Cerebellar nuclear complex (tissue), 1 donor: ENCODE measurements around the gene LY6G6C.
"Not testable (repeated sequence)": the region's sequence is repeated elsewhere in the genome, so short reads cannot be mapped to it uniquely, and the experiment has no call there.

Source experiments
- DNase-seq, 2 experiments: peaks; one replicate each; lab custom pipeline; 2025; lab: John Stamatoyannopoulos, UW

Gene LY6G6C

DNA sequence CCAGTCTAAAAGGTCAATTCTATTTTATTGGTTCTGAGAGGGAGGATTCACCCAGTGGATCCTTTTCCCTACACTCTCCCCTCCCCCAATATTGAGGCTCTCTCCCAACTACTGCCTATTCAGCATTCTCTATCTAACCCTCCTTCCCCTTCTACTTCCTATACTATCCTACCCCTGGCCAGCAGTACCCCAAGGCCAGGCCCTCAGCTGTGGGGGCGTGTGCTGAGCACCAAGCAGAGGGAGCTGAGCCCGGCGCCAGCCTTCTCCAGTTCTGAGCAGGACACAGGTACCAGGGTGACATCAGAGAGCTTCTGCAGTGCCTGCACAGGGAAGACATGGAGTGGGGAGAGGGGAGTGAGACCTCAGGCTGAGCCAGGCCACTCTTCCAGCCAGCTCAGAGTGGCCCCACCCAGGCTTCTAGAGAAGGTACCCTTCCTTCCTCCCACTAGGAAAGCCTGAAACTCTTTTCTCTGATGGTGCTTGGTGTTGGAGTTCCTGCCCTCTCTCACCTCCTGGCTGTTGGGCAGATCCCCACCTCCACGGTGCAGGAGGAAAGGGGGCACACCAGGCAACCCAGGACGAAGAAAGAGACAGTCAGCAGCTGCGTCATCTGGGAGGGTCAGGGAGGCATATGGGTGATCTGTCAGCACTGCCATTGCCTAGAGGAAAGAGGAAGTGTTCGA is 5.6 kb upstream of the LY6G6C start:
- no peak for DNase-seq

DNA sequence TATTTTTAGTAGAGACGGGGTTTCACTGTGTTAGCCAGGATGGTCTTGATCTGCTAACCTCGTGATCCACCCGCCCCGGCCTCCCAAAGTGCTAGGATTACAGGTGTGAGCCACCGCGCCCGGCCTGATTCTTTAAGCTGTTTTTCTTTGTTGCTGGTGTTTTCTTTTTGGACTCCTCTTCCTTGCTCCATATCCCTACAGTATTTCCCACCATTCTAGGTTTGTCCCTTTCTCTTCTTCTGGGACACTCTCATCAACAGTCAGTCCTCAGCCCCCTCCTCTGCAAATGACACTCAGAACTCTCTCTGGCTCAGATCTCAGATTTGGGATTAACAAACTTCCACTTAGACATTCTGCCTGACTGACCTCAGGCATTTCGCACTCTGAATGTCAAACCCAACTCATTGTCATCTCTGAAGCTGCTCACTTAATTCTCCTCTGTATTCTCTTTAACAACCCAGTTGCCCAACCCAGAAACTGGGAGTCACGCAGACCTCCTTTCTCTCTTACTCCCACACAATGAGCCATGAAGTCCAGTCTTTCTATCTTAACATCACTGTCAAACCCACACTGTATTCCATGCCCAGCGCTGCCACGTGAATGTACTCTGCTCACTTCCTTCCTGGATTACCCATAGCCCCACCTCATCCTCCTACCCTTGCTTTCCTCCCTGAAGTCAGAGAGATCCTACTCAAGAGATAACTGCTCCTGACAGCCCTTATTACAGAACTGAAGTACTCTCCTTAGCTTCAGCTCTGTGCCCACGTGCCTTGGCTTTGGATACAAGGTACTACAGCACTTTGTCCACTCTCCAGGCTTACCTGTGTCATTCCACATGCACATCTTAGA is 4.2 kb upstream of the LY6G6C start:
- no peak for DNase-seq

DNA sequence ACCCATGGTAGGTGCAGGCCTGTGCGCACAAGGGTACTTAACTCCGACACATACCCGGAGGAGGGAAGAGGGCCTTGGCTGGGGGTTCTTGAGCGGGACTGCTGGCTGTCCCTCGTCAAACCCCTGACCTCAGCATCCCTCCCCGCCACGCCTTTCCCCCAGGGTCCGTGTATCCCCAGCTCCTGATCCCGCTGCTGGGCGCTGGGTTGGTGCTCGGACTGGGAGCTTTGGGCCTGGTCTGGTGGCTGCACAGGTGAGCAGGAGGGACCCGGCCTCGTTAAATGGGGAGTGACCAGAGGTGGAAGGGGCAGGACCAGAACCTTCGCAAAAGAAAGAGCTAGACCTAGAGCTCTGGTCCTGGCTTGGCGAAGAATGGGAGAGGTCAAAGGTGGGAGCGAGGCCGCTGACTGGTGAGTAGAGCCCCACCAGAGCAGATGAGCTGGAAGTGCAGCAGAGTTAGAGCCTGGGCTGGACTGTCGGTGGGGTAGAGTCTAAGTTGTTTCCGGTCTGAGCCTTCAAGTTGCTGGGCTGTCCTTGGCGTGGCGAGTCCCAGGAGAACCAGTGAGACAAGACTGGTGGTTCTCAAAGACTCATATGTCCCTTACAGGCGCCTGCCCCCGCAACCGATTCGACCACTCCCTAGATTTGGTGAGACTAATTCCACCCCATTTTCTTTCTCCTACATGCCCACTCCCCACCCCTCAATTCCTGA is 2.6 kb upstream of the LY6G6C start:
- no peak for DNase-seq

DNA sequence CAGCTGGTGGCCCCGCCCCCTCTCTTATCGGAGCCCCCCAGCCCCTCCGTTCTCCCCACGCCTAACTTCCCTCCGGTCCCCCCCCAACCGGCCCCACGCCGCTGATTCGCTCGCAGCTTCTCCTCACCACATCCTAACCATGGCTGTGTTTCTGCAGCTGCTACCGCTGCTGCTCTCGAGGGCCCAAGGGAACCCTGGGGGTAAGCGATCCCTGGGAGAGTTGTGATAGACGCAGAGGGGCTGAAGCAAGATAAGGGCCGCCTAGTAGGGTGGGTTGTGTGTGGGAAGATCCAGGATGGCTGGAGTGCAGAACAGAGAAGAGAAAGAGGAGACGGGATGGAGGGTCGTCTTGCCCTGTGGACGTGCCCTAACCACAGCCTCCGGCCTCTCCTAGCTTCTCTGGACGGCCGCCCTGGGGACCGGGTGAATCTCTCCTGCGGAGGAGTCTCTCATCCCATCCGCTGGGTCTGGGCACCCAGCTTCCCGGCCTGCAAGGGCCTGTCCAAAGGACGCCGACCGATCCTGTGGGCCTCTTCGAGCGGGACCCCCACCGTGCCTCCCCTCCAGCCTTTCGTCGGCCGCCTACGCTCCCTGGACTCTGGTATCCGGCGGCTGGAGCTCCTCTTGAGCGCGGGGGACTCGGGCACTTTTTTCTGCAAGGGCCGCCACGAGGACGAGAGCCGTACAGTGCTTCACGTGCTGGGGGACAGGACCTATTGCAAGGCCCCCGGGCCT is 1.9 kb upstream of the LY6G6C start, which contains the start of gene MPIG6B:
Gene MPIG6B, plus strand, starts transcription at position 129 of the 735 bp plus-strand sequence. Its CDS starts 11 bp downstream, at position 140.
- DNase-seq: no peak

DNA sequence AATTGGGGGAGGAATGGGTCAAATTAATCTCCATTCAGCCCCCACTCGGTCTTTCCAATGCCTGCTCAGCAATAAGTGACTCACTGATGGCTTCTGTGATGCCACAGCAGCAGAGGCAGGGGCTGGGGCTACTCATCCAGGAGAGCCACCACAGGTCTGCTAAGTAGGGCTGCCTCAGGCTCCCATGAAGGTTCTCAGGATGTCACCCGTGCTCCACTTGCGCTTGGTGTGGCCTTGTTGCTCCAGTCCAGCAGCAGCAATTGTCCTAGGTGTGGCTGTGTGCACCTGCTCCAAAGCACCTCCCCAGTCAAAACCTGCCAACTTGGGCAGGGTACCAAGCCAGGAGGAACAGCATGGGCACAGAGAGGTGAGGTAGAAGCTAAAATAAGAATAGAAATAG is 627 bp upstream of the LY6G6C start:
- no peak for DNase-seq

DNA sequence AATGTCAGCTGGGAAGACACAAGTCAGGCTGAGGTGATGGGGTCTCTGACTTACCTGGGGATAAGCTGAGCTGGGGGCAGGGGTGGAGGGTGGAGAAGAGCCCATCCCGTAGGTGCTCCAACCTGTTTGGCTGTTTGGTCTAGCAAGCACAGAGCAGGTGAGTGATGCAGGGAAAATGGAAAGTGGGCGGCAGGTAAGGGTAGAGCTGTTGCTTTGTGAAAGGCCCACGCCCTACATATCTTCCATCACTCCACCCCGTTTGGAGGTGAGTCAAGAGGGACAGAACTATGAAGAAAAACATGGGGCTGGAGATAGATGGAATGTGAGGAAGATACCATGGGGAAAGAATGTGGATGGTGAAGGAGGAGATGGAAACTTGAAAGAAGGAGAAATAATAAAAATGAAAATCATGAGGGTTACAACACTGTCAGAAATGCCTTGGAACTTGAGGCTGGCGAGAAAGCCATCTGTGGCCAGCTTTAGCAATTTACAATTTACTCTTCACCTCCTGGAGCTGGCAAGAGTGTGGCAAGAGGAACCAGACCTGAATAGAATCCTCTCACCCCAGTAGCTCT is 1.3 kb downstream of the LY6G6C start:
- DNase-seq: no peak

DNA sequence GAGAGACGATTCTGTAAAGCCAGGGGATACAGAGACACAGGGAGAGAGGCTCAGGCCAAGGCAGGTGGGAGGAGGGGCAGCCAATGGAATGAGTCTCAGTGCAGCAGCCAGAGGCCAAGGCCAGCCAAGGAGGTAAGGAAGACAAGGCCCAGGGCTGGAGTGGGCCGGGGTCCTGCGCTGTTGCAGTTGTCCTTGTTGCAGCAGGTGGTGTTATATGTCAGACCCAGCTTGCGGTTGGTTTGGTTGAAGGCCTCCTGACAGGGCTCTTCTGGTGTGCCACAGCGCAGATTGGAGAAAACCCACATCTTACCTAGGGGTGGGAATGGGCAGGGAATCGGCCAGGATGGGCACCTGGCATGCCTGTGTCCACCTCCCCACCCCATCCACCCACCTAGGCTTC is 2.5 kb downstream of the LY6G6C start:
- DNase-seq: no peak

DNA sequence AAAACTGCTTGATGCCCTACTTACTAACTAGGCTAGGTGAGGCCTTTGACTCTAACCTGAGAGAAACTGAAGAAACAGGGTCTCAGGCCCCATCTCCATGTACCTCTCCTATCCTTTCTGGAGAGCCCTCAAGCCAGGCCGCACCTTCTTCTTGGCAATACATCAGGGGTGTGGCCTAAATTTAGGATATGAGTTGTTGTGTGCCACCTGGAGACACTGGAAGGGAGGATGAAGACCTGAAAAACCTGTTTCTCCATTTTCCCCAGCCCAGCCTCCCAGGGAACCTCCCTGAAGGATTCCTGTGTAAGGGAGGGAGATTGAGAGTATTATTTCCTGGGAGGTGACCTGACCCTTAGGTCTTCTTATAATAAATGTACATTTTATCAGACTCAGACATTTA is 3.3 kb downstream of the LY6G6C start:
- no peak for DNase-seq

DNA sequence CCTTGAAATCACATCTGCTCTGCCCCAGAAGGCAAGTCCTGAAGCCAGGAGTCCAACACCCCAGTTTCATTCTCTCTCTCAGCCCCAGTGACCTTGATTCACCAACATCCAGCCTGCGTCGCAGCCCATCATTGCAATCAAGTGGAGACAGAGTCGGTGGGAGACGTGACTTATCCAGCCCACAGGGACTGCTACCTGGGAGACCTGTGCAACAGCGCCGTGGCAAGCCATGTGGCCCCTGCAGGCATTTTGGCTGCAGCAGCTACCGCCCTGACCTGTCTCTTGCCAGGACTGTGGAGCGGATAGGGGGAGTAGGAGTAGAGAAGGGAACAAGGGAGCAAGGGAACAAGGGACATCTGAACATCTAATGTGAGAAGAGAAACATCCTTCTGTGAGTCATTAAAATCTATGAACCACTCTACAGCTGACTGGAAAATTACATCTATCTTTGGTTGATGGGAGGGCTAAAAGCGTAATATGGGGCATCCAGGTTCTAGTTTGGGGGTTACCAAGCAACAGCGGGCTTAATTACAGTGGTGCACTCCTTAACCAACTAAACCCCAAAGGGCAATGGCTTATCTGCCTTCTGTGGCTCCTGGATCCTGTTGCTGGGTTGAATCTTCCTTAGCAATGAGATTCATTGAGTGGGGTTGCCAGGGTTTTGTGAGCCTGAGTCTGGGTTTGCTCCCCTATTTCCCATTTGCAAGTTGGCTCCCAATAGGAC is 3.9 kb downstream of the LY6G6C start:
- no peak for DNase-seq

DNA sequence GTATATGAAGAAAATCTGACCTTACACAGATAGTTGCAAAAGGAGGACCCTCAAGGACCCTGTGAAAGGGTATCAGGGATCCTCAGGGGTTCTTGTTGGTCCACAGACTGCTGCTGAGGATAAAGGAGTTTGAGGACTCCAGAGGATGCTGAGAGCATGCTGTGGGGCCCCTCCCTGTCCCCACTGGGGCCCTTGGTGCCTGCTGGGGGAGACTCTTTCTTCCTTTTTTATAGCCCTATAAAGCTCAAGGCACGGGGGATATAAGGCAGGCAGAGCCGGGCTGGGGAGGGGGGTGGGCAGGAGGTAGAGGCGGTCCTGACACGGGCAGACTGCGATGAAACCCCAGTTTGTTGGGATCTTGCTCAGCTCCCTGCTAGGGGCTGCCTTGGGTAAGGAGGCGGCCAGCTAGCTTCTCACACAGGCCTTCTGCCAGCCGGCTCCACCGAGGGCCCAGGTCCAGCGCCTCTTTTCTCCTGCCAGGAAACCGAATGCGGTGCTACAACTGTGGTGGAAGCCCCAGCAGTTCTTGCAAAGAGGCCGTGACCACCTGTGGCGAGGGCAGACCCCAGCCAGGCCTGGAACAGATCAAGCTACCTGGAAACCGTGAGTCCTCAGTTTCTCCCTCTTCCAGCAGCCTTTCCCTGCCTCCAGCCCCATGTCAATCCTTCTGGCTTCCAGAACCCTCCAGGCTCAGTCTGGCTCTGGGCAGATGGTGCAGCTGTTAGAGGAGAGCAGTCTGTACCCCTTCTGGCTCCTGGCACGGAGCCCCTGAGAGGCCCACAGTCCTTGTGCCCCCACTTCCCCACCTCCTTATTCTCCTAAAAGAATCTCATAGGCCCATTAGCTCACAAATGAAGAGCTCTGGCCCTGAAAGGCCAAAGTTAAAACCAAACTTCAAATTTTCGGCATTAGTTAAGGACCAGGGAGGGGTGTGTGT is 6.3 kb downstream of the LY6G6C start, which contains the start of gene LY6G6D:
Gene LY6G6D, plus strand, starts transcription at position 327 of the 937 bp plus-strand sequence. Its CDS starts 8 bp downstream, at position 335.
- DNase-seq: no peak

DNA sequence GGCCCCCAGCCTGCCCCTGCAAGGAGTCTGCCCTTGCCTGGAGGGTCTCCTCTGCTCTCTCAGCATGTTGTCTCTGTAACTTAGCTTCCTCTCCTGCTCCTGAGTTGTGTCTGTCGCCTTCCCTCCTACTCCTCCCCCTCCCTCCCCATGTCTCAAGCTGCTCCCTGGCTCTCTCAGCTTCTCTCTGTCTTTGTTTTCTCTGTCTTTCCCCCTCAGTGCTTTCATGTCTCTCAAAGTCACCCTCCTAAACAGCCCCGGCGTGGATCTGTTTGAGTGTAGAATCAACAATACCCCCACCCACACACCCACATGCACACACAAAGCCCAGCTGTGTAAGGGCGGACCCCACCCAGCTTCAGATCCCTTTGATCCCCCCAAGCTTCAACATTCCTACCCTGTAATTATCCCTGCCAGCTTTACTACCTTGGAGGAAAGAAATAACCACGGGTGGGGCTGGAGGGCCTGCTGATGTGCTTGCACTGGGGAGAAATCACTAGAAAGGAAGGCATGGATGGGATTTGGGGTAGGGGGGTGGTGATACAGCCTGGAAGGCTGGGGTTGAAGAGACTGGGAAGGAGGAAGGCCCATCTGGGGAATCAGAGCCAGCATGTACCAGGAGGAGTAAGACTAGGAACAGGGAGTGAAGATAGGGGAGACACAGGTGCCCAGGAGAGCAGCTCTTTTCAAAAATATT is 7.4 kb downstream of the LY6G6C start:
- no peak for DNase-seq

DNA sequence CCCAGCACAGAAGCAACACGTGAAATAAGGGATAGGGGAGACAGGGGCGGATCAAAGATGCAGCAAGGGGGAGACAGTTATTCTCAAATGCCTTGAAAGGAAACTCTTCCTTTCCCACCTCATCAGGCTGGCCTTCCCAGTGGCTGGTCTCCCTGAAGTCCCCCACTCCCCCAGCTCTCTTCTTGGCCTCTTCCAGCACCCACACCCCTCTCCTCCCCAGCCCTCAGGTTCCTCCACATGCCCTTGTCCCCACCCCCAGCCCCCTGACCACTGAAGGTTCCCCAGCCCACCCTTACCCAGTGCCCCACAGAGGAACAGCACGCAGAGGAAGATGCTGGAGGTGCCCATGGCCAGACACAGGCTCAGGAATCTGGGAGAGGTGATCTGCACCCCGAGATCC is 8.1 kb downstream of the LY6G6C start:
- no peak for DNase-seq

DNA sequence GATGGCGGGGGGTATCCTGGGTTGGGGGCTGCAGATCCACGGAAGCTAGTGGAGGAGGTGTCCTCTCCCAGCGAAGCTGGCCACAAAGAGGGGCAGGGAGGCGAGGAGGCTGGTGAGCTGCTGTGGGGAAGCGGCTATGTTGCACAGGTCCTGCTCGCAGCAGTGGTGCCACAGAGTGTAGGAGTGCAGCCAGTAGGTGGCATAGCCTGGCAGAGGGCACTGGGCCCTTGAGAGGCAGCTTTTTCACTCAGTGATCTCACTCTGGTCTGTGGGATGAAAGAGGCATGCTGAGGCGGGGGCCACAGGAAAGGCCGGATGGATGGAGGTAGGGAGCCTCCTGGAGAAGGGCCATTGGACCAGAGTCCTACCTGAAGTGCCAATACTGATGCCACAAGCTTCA is 9.2 kb downstream of the LY6G6C start:
- no peak for DNase-seq

DNA sequence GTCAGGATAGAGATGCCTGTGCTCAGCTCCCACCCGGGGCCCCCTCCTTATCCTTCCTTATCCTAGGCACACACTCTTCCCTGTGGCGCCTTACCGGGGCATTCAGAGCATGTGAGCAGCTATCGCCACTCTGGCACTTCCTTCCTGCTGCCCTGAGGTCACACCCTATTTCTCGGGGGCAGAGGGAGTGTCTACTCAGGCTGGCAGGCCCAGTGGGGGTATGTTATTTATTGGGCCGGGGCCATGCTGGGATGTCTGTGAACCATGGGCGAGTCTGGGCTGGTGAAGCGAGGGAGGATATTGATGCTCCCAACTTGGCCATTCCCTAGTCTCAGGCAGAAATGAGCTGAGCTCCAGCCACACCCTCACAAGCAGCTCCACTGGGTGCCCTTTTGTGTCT is 10.3 kb downstream of the LY6G6C start:
- DNase-seq: no peak

DNA sequence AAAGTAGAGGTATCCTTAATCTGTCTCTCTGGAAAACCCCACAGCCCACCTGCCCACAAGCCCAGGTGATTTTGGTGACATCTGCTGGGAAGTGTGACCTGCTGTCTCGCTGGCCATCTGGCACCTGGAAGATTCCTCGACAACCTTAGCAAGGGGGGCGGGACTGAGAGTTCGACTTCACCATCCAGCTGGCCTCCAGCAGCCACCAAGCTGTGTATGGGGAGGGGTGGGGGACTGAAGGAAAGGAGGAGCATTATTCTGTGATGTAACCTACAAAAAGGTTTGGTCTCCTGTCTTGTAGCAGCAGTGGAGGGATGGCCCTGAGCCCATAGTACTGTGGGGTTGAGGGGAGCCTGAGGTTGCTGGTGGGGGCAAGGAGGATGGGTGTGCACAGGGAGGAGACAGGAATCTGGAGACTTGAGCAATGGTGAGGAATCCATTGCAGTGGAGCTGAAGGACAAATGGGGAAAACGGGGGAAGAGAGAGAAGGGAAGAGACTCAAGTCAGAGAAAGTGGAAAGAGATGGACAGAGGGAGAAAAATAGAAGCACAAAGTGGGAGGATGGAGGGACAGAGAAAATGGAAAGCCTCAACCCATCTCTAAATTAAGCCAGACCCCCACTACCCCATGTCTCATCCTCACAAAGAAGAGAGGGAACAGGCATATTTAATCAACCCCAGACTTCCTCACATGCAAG is 10.9 kb downstream of the LY6G6C start:
- no peak for DNase-seq

DNA sequence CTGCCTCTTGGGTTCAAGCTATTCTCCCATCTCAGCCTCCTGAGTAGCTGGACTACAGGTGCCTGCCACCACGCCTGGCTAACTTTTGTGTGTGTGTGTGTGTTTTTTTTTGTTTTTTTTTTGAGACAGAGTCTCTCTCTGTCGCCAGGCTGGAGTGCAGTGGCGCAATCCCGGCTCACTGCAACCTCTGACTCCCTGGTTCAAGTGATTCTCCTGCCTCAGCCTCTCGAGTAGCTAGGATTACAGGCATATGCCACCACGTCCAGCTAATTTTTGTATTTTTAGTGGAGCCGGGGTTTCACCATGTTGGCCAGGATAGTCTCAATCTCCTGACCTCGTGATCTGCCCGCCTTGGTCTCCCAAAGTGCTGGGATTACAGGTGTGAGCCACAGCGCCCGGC is 12.4 kb downstream of the LY6G6C start:
- not testable (repeated sequence) for DNase-seq

DNA sequence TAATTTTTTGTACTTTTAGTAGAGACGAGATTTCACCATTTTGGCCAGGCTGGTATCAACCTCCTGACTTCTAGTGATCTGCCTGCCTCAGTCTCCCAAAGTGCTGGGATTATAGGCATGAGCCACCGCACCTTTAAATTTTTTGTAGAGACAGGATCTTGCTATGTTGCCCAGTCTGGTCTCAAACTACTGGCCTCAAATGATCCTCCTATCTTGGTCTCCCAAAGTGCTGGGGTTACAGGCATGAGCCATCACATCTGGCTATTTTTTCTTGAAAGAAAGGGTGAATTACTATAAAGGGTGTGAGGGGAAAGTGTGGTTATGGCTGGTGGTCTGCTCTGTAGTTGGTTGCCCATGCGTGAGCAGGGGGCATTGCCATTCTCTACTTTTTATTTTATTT is 13.3 kb downstream of the LY6G6C start:
- no peak for DNase-seq

DNA sequence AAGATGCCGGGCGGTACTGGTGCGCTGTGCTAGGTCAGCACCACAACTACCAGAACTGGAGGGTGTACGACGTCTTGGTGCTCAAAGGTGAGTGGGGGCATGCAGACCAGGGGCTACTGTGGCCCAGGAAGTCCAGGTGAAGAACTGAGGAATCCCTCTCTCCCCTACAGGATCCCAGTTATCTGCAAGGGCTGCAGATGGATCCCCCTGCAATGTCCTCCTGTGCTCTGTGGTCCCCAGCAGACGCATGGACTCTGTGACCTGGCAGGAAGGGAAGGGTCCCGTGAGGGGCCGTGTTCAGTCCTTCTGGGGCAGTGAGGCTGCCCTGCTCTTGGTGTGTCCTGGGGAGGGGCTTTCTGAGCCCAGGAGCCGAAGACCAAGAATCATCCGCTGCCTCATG is 13.8 kb downstream of the LY6G6C start:
- no peak for DNase-seq

DNA sequence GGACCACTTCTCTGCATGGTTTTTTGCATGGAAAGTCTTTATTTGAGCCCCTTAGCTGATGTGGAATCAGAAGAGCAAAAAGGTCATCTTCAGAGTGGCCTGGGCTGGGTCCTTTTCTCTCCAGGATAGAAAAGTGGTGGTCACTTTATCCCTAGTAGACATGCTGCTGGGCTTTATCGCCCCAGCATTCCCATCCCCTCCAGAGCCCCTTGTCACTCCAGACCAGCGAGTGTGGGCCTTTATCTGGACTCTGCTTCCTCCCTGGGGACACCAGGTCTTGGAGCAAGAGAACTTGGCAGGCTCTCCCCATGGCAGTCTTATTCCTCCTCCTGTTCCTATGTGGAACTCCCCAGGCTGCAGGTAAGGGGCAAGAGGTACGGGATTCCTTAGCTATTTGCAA is 14.9 kb downstream of the LY6G6C start, which contains the start of gene LY6G6F:
Gene LY6G6F, plus strand, starts transcription at position 268 of the 400 bp plus-strand sequence. Its CDS starts 41 bp downstream, at position 309.
- DNase-seq: no peak
